H1 (cell line): ENCODE data around the gene ZC3HAV1. TPM values are rescaled to one million over a fixed set of nuclear protein-coding genes. Genes with fewer than 3 reads are reported as not detected.

Source experiments
- CTCF ChIA-PET: fragments of 300-600 bp; sonication (Branson Sonifier 250); formaldehyde crosslinking; loops from one replicate; lab custom pipeline; 2021; ENCODE audit not compliant: partially characterized antibody; lab: Charles Lee
- POLR2A ChIA-PET: fragments of 300-600 bp; sonication (Branson Sonifier 250); formaldehyde crosslinking; loops from one replicate; lab custom pipeline; 2021; ENCODE audit warnings: inconsistent platforms; ENCODE audit not compliant: partially characterized antibody; lab: Charles Lee
- DNase-seq, 2 experiments: peaks; one replicate each; pipeline versions ENCODE4 v3.0.0 to v3.0.0-alpha.2; 2010 to 2022; ENCODE audit warnings: low spot score in 2 of 2, low read depth in 1 of 2, mixed read lengths in 1 of 2
- FAIRE-seq: peaks from 2 replicates; lab custom pipeline; 2011; peaks lifted over from hg19 to GRCh38; lab: Jason Lieb, UNC
- H2AFZ ChIP-seq: 2 replicates; pipeline ENCODE4 v1.8.1; 2012; ENCODE audit warnings: low read length, inconsistent platforms
- H2AK5ac ChIP-seq: 2 replicates; pipeline ENCODE4 v1.6.1; 2013; ENCODE audit warnings: low read depth, low read length
- H2BK120ac ChIP-seq: replicated peaks from 2 replicates; pipeline ENCODE3; 2013; ENCODE audit warnings: low read depth, low read length, inconsistent platforms
- H2BK12ac ChIP-seq: 2 replicates; pipeline ENCODE4 v1.6.1; 2013; ENCODE audit warnings: low read depth, low read length
- H2BK15ac ChIP-seq: 2 replicates; pipeline ENCODE4 v1.6.1; 2013; ENCODE audit warnings: low read length
- H2BK20ac ChIP-seq: 2 replicates; pipeline ENCODE4 v1.6.1; 2013; ENCODE audit warnings: low read length
- H2BK5ac ChIP-seq: 2 replicates; pipeline ENCODE4 v1.6.1; 2013; ENCODE audit warnings: low read depth, low read length
- H3K14ac ChIP-seq: 2 replicates; pipeline ENCODE4 v1.6.1; 2013; ENCODE audit warnings: inconsistent platforms; ENCODE audit not compliant: insufficient read length
- H3K18ac ChIP-seq: 2 replicates; pipeline ENCODE4 v1.6.1; 2013; ENCODE audit warnings: low read length; ENCODE audit errors: extremely low read depth
- H3K23ac ChIP-seq: 2 replicates; pipeline ENCODE4 v1.6.1; 2013; ENCODE audit warnings: inconsistent platforms; ENCODE audit not compliant: insufficient read length
- H3K23me2 ChIP-seq: 2 replicates; pipeline ENCODE4 v1.6.1; 2013; ENCODE audit warnings: low read depth, low read length
- H3K27ac ChIP-seq: 2 replicates; pipeline ENCODE4 v1.6.1; 2011; ENCODE audit warnings: low read depth, low read length, inconsistent platforms
- H3K27me3 ChIP-seq, 4 experiments: replicated peaks in 1 of 4; 1 replicate in 1 of 4; 2 replicates in 3 of 4; pipeline versions ENCODE4 v1.6.1 to v1.8.1; 2011 to 2013; ENCODE audit warnings: low read length in 3 of 4, mild to moderate bottlenecking in 3 of 4, inconsistent platforms in 2 of 4, mixed read lengths in 2 of 4, moderate library complexity in 1 of 4; ENCODE audit not compliant: control insufficient read depth in 3 of 4, insufficient read depth in 3 of 4; ENCODE audit errors: extremely low read depth in 1 of 4
- H3K36me3 ChIP-seq, 4 experiments: 2 replicates each; pipeline versions ENCODE4 v1.6.1 to v1.8.1; 2011 to 2013; ENCODE audit warnings: mild to moderate bottlenecking in 4 of 4, low read length in 3 of 4, moderate library complexity in 2 of 4, control low read depth in 1 of 4, inconsistent platforms in 1 of 4; ENCODE audit not compliant: insufficient read depth in 4 of 4, control insufficient read depth in 2 of 4
- H3K4ac ChIP-seq: replicated peaks from 2 replicates; pipeline ENCODE3; 2013; ENCODE audit warnings: low read length, low read depth, mixed read lengths, inconsistent platforms; ENCODE audit not compliant: insufficient read length
- H3K4me1 ChIP-seq, 4 experiments: replicated peaks in 1 of 4; 1 replicate in 1 of 4; 2 replicates in 3 of 4; pipeline versions ENCODE4 v1.6.1 to v1.8.1; 2011 to 2013; ENCODE audit warnings: low read length in 3 of 4, inconsistent platforms in 2 of 4, mixed read lengths in 1 of 4; ENCODE audit not compliant: insufficient read depth in 4 of 4, control insufficient read depth in 3 of 4
- H3K4me2 ChIP-seq, 2 experiments: 2 replicates each; pipeline versions ENCODE4 v1.6.1 to v1.8.1; 2011 to 2013; ENCODE audit warnings: low read depth in 2 of 2, low read length in 2 of 2, control low read depth in 1 of 2, inconsistent platforms in 1 of 2, mild to moderate bottlenecking in 1 of 2; ENCODE audit not compliant: insufficient read depth in 1 of 2
- H3K4me3 ChIP-seq, 4 experiments: fragments of 200-600, 300-600 bp in 1 of 4; sonication (generic), shearing (Covaris generic), sonication (Bioruptor Twin) in 1 of 4; 2 replicates each; pipeline versions ENCODE4 v1.5.1 to v1.8.1; 2011 to 2016; ENCODE audit warnings: low read length in 4 of 4, low read depth in 3 of 4, control low read depth in 2 of 4, inconsistent platforms in 2 of 4, mild to moderate bottlenecking in 2 of 4, mixed read lengths in 1 of 4, moderate library complexity in 1 of 4; ENCODE audit not compliant: insufficient read depth in 2 of 4; ENCODE audit errors: extremely low read depth in 1 of 4
- H3K56ac ChIP-seq: replicated peaks from 2 replicates; pipeline ENCODE3; 2013; ENCODE audit warnings: low read depth, mild to moderate bottlenecking, mixed read lengths, low read length, inconsistent platforms; ENCODE audit not compliant: insufficient read length
- H3K79me1 ChIP-seq: 2 replicates; pipeline ENCODE4 v1.6.1; 2013; ENCODE audit warnings: low read depth, low read length, control low read depth
- H3K79me2 ChIP-seq, 2 experiments: 2 replicates each; pipeline versions ENCODE4 v1.6.1 to v1.8.1; 2012 to 2013; ENCODE audit warnings: low read length in 2 of 2, mild to moderate bottlenecking in 2 of 2, inconsistent platforms in 1 of 2; ENCODE audit not compliant: insufficient read depth in 2 of 2, control insufficient read depth in 1 of 2
- H3K9ac ChIP-seq, 4 experiments: replicated peaks in 1 of 4; 1 replicate in 1 of 4; 2 replicates in 3 of 4; pipeline versions ENCODE4 v1.6.1 to v1.8.1; 2011 to 2013; ENCODE audit warnings: low read depth in 3 of 4, low read length in 3 of 4, control low read depth in 2 of 4, mild to moderate bottlenecking in 2 of 4, moderate library complexity in 2 of 4, inconsistent platforms in 1 of 4; ENCODE audit errors: extremely low read depth in 1 of 4
- H3K9me3 ChIP-seq, 2 experiments: 2 replicates each; pipeline versions ENCODE4 v1.6.1 to v1.8.1; 2012 to 2013; ENCODE audit warnings: mild to moderate bottlenecking in 2 of 2, moderate library complexity in 2 of 2, control low read depth in 1 of 2, inconsistent platforms in 1 of 2, low read depth in 1 of 2, low read length in 1 of 2, mixed read lengths in 1 of 2; ENCODE audit not compliant: insufficient read depth in 2 of 2
- H4K20me1 ChIP-seq, 2 experiments: replicated peaks in 1 of 2; 2 replicates each; pipeline versions ENCODE3 to v1.8.1; 2011 to 2013; ENCODE audit warnings: inconsistent platforms in 2 of 2, low read length in 2 of 2, mild to moderate bottlenecking in 1 of 2; ENCODE audit not compliant: insufficient read depth in 2 of 2, control insufficient read depth in 1 of 2
- H4K5ac ChIP-seq: 2 replicates; pipeline ENCODE4 v1.6.1; 2013; ENCODE audit warnings: low read length, low read depth, mixed read lengths, inconsistent platforms; ENCODE audit not compliant: insufficient read length
- H4K8ac ChIP-seq: 2 replicates; pipeline ENCODE4 v1.8.0; 2013; ENCODE audit warnings: mild to moderate bottlenecking, moderate library complexity, low read length, inconsistent platforms; ENCODE audit not compliant: insufficient read depth; ENCODE audit errors: extremely low read depth
- H4K91ac ChIP-seq: replicated peaks from 2 replicates; pipeline ENCODE3; 2013; ENCODE audit warnings: low read length, mixed read lengths, inconsistent platforms; ENCODE audit not compliant: insufficient read length
- POU5F1 ChIP-seq: IDR thresholded peaks from 2 replicates; pipeline ENCODE4 v1.6.1; 2011; ENCODE audit warnings: low read depth, mild to moderate bottlenecking, low read length, moderate library complexity
- RNF2 ChIP-seq: fragments of 200-900, 300-1000 bp; sonication (generic); IDR thresholded peaks from 2 replicates; pipeline ENCODE4 v1.7.1; 2016; ENCODE audit warnings: borderline replicate concordance, low read depth, mild to moderate bottlenecking, antibody characterized with exemption, low read length; ENCODE audit not compliant: poor library complexity, severe bottlenecking; ENCODE audit errors: missing control alignments
- WGBS, 2 experiments: shearing (Covaris generic) in 1 of 2; methylation state at CpG; one replicate each; pipeline versions ENCODE4 v1.1.6 to v1.1.7; 2013 to 2015; ENCODE audit warnings: low lambda C conversion rate in 2 of 2, mixed read lengths in 2 of 2, inconsistent platforms in 1 of 2, low coverage in 1 of 2, missing lambda C conversion rate in 1 of 2; ENCODE audit not compliant: insufficient replicate concordance in 2 of 2, insufficient coverage in 1 of 2, insufficient read length in 1 of 2; ENCODE audit errors: extremely low coverage in 1 of 2, missing lambda C conversion rate in 1 of 2; 5-methylcytosine and 5-hydroxymethylcytosine counted together
- polyA plus RNA-seq, 7 experiments: library from polyadenylated mRNA; depleted of rRNA in 3 of 7; stranded (reverse) in 5 of 7; unstranded in 2 of 7; fragments of >200 nt in 5 of 7; fragments of 200-250 nt in 2 of 7; gene quantifications; 1 replicate in 5 of 7; 2 replicates in 1 of 7; 4 replicates in 1 of 7; pipeline versions ENCODE4 v1.2.1 to v1.2.3, GENCODE V29; 2011 to 2013; ENCODE audit warnings: missing spikeins in 2 of 7, mixed read lengths in 2 of 7
- total RNA-seq: library from RNA; stranded (reverse); fragmentation: NEBNext Ultra II Directional; extraction: Animal tissue kit (Norgen Biotek cat#: 25700); gene quantifications from 2 replicates; pipeline ENCODE4 v1.2.1, GENCODE V29; 2021

The ZC3HAV1 gene
- total and polyA plus RNA-seq, 2 of the 8 experiments (the other 6 are each of a cell fraction or from before 2014, with no cell fraction given) = 22.5 to 43.4 TPM

DNA sequence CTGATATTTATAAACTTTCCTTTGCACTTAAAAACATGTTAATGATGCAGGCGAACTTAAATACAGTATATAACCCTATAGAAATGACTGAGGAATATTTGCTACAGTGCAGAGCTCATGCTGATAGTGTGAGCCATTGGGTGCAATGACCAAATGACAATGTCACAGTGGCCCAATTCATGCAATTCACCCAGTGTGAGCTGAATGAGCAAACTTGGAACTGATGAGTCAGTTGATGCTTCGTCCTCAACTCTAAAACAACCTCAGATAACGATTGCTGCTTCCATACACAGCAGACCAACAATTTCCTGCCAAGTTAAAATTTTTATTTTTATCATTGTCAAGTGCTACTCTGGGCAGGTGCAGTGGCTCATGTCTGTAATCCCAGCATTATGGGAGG, 61.5 kb downstream of the ZC3HAV1 start:
- no peaks in the 10 kb centered on the region for H4K20me1 ChIP-seq

More for the DNA sequence above, 61.5 kb downstream of the ZC3HAV1 start:
- no peak overlapping the region for H3K14ac ChIP-seq
- H3K27ac ChIP-seq = no peak overlapping the region
- no peaks in the 10 kb centered on the region for H3K27me3 ChIP-seq
- no peak overlapping the region for H2AK5ac ChIP-seq
- H3K36me3 ChIP-seq = peaks cover 0 to 15% (median 4%) of the 10 kb centered on the region in 4 experiments; a peak in 3 of 8 replicates
- TF ChIP-seq POU5F1 (no peak), RNF2 (no peak)
- H3K4me3 ChIP-seq = no peak overlapping the region
- no peak overlapping the region for H3K18ac ChIP-seq
- H3K23ac ChIP-seq = no peak overlapping the region
- H2BK15ac ChIP-seq = no peak overlapping the region
- no peak overlapping the region for H2BK12ac ChIP-seq
- no peak overlapping the region for H2AFZ ChIP-seq
- no peak overlapping the region for H2BK5ac ChIP-seq
- H3K4me2 ChIP-seq = no peak overlapping the region
- no peaks in the 10 kb centered on the region for H3K79me2 ChIP-seq
- POLR2A ChIA-PET = interaction anchor here (0.6 kb wide), 1 partner anchor 11 kb away, joined by 3 read pairs; no protein-coding TSS in a partner anchor
- no peaks in the 10 kb centered on the region; a peak in 1 of 7 replicates for H3K4me1 ChIP-seq
- no peaks in the 10 kb centered on the region for H3K23me2 ChIP-seq
- WGBS, 2 experiments = 89% methylated on average over 3 of the region's 3 CpGs; no CpG with 5 or more reads in 1 of the 2 experiments
- no peak overlapping the region for H3K9ac ChIP-seq
- H4K8ac ChIP-seq = no peak overlapping the region
- H2BK20ac ChIP-seq = no peak overlapping the region
- DNase-seq = no peak
- no peaks in the 10 kb centered on the region for H3K79me1 ChIP-seq
- no peak overlapping the region for H3K56ac ChIP-seq
- FAIRE-seq = no peak
- H3K9me3 ChIP-seq = no peaks in the 10 kb centered on the region
- no peak overlapping the region for H3K4ac ChIP-seq
- CTCF ChIA-PET = interaction anchor here (0.9 kb wide), 1 partner anchor 27 kb away, joined by 4 read pairs; no protein-coding TSS in a partner anchor
- H2BK120ac ChIP-seq = no peak overlapping the region
- no peak overlapping the region for H4K91ac ChIP-seq
- H4K5ac ChIP-seq = no peak overlapping the region
